Measurements from ENCODE around the gene NXNL2. TPM values are rescaled to one million over a fixed set of nuclear protein-coding genes. Genes with fewer than 3 reads are reported as not detected.

NXNL2 gene
- total RNA-seq, 1 donor from 2014 or later = 0.52 TPM

DNA sequence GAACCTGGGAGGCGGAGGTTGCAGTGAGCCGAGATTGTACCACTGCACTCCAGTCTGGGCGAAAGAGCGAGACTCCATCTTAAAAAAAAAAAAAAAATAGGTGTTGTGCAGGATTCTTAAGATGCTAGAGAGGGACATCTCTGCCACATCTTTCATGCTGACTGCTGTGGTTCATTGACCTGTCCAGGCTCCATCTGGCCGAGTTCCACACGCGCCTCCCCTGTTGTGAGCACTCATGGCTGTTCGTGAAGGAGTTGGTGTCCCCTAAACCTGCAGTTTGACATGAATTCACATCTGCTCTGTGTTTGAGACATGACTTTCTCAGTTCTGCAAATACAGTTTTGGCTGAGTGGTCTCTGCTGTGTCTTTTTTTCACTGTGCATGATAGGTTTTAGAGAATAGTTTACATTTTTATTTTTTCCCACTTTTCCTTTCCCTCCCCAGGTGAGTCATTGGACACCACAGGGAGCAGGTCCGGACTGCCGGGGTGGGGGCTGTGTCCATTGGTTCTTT, 5.3 kb downstream of the NXNL2 start:
- peaks cover 19 to 25% (median 24%) of the 10 kb centered on the region in 3 donors for H3K27me3 ChIP-seq (ENCODE audit: control insufficient read depth in 3 of 3, insufficient read depth in 3 of 3, low read length in 3 of 3)

GRCh38 chr9:88544245-88544644, 9.3 kb downstream of the NXNL2 start:
- H3K9ac ChIP-seq (ENCODE audit: low read depth in 1 of 3, low read length in 3 of 3) = no peak overlapping the region
- H3K27ac ChIP-seq (ENCODE audit: low read depth, low read length) = no peak overlapping the region
- H3K4me1 ChIP-seq (ENCODE audit: control insufficient read depth in 3 of 3, insufficient read depth in 3 of 3, low read length in 3 of 3) = no peaks in the 10 kb centered on the region
- no peak overlapping the region for H3K4me3 ChIP-seq (ENCODE audit: low read length in 3 of 3)
- peaks cover 0 to 2% (median 0%) of the 10 kb centered on the region in 3 donors for H3K9me3 ChIP-seq (ENCODE audit: control insufficient read depth in 3 of 3, low read length in 3 of 3)
- H3K36me3 ChIP-seq (ENCODE audit: control insufficient read depth in 3 of 3, insufficient read depth in 3 of 3, low read length in 3 of 3) = no peaks in the 10 kb centered on the region
- H3K27me3 ChIP-seq (ENCODE audit: control insufficient read depth in 3 of 3, insufficient read depth in 3 of 3, low read length in 3 of 3) = peaks cover 0 to 4% (median 0%) of the 10 kb centered on the region in 3 donors

More for the DNA sequence above, 5.3 kb downstream of the NXNL2 start:
- H3K9me3 ChIP-seq (ENCODE audit: control insufficient read depth in 3 of 3, low read length in 3 of 3) = peaks cover 0 to 2% (median 0%) of the 10 kb centered on the region in 3 donors
- no peak overlapping the region for H3K27ac ChIP-seq (ENCODE audit: low read depth, low read length)
- H3K4me3 ChIP-seq (ENCODE audit: low read length in 3 of 3) = no peak overlapping the region
- peaks cover 1 to 8% (median 3%) of the 10 kb centered on the region in 3 donors for H3K4me1 ChIP-seq (ENCODE audit: control insufficient read depth in 3 of 3, insufficient read depth in 3 of 3, low read length in 3 of 3)
- H3K36me3 ChIP-seq (ENCODE audit: control insufficient read depth in 3 of 3, insufficient read depth in 3 of 3, low read length in 3 of 3) = no peaks in the 10 kb centered on the region
- H3K9ac ChIP-seq (ENCODE audit: low read depth in 1 of 3, low read length in 3 of 3) = no peak overlapping the region

- H3K27me3 ChIP-seq (ENCODE audit: control insufficient read depth in 3 of 3, insufficient read depth in 3 of 3, low read length in 3 of 3) = peaks cover 0 to 3% (median 0%) of the 10 kb centered on the region in 3 donors
- H3K9ac ChIP-seq (ENCODE audit: low read depth in 1 of 3, low read length in 3 of 3) = no peak overlapping the region
- no peaks in the 10 kb centered on the region for H3K4me1 ChIP-seq (ENCODE audit: control insufficient read depth in 3 of 3, insufficient read depth in 3 of 3, low read length in 3 of 3)
- peaks cover 0 to 2% (median 0%) of the 10 kb centered on the region in 3 donors for H3K9me3 ChIP-seq (ENCODE audit: control insufficient read depth in 3 of 3, low read length in 3 of 3)
- no peak overlapping the region for H3K4me3 ChIP-seq (ENCODE audit: low read length in 3 of 3)
- H3K36me3 ChIP-seq (ENCODE audit: control insufficient read depth in 3 of 3, insufficient read depth in 3 of 3, low read length in 3 of 3) = no peaks in the 10 kb centered on the region
- no peak overlapping the region for H3K27ac ChIP-seq (ENCODE audit: low read depth, low read length)
Measured at GRCh38 chr9:88551546-88552137, 16.7 kb downstream of the NXNL2 start.

GRCh38 chr9:88553350-88553749, 18.4 kb downstream of the NXNL2 start:
- Histone ChIP-seq H3K27ac (ENCODE audit: low read depth, low read length) (no peak overlapping the region), H3K9ac (ENCODE audit: low read depth in 1 of 3, low read length in 3 of 3) (no peak overlapping the region), H3K9me3 (ENCODE audit: control insufficient read depth in 3 of 3, low read length in 3 of 3) (peaks cover 0 to 2% (median 0%) of the 10 kb centered on the region in 3 donors), H3K4me3 (ENCODE audit: low read length in 3 of 3) (no peak overlapping the region), H3K4me1 (ENCODE audit: control insufficient read depth in 3 of 3, insufficient read depth in 3 of 3, low read length in 3 of 3) (no peaks in the 10 kb centered on the region), H3K36me3 (ENCODE audit: control insufficient read depth in 3 of 3, insufficient read depth in 3 of 3, low read length in 3 of 3) (no peaks in the 10 kb centered on the region), H3K27me3 (ENCODE audit: control insufficient read depth in 3 of 3, insufficient read depth in 3 of 3, low read length in 3 of 3) (peaks cover 0 to 3% (median 0%) of the 10 kb centered on the region in 3 donors)

- no peak overlapping the region for H3K9ac ChIP-seq (ENCODE audit: low read depth in 1 of 3, low read length in 3 of 3)
Measured at GRCh38 chr9:88555268-88555980, 20.4 kb downstream of the NXNL2 start.

GRCh38 chr9:88559661-88560060, 24.7 kb downstream of the NXNL2 start:
- H3K4me1 ChIP-seq (ENCODE audit: control insufficient read depth in 3 of 3, insufficient read depth in 3 of 3, low read length in 3 of 3) = no peaks in the 10 kb centered on the region
- H3K36me3 ChIP-seq (ENCODE audit: control insufficient read depth in 3 of 3, insufficient read depth in 3 of 3, low read length in 3 of 3) = no peaks in the 10 kb centered on the region
- H3K9ac ChIP-seq (ENCODE audit: low read depth in 1 of 3, low read length in 3 of 3) = no peak overlapping the region
- H3K4me3 ChIP-seq (ENCODE audit: low read length in 3 of 3) = no peak overlapping the region
- H3K9me3 ChIP-seq (ENCODE audit: control insufficient read depth in 3 of 3, low read length in 3 of 3) = no peaks in the 10 kb centered on the region
- peaks cover 0 to 3% (median 0%) of the 10 kb centered on the region in 3 donors for H3K27me3 ChIP-seq (ENCODE audit: control insufficient read depth in 3 of 3, insufficient read depth in 3 of 3, low read length in 3 of 3)
- no peak overlapping the region for H3K27ac ChIP-seq (ENCODE audit: low read depth, low read length)

More at GRCh38 chr9:88555268-88555980, 20.4 kb downstream of the NXNL2 start:
- no peaks in the 10 kb centered on the region for H3K9me3 ChIP-seq (ENCODE audit: control insufficient read depth in 3 of 3, low read length in 3 of 3)
- H3K4me1 ChIP-seq (ENCODE audit: control insufficient read depth in 3 of 3, insufficient read depth in 3 of 3, low read length in 3 of 3) = no peaks in the 10 kb centered on the region
- no peak overlapping the region for H3K4me3 ChIP-seq (ENCODE audit: low read length in 3 of 3)
- H3K27me3 ChIP-seq (ENCODE audit: control insufficient read depth in 3 of 3, insufficient read depth in 3 of 3, low read length in 3 of 3) = peaks cover 0 to 3% (median 0%) of the 10 kb centered on the region in 3 donors
- no peak overlapping the region for H3K27ac ChIP-seq (ENCODE audit: low read depth, low read length)
- H3K36me3 ChIP-seq (ENCODE audit: control insufficient read depth in 3 of 3, insufficient read depth in 3 of 3, low read length in 3 of 3) = no peaks in the 10 kb centered on the region

GRCh38 chr9:88567870-88568269, 32.9 kb downstream of the NXNL2 start:
- Histone ChIP-seq H3K4me3 (ENCODE audit: low read length in 3 of 3) (no peak overlapping the region), H3K4me1 (ENCODE audit: control insufficient read depth in 3 of 3, insufficient read depth in 3 of 3, low read length in 3 of 3) (no peaks in the 10 kb centered on the region), H3K9ac (ENCODE audit: low read depth in 1 of 3, low read length in 3 of 3) (no peak overlapping the region), H3K27me3 (ENCODE audit: control insufficient read depth in 3 of 3, insufficient read depth in 3 of 3, low read length in 3 of 3) (peaks cover 0 to 3% (median 0%) of the 10 kb centered on the region in 3 donors), H3K36me3 (ENCODE audit: control insufficient read depth in 3 of 3, insufficient read depth in 3 of 3, low read length in 3 of 3) (no peaks in the 10 kb centered on the region), H3K27ac (ENCODE audit: low read depth, low read length) (no peak overlapping the region), H3K9me3 (ENCODE audit: control insufficient read depth in 3 of 3, low read length in 3 of 3) (no peaks in the 10 kb centered on the region)

DNA sequence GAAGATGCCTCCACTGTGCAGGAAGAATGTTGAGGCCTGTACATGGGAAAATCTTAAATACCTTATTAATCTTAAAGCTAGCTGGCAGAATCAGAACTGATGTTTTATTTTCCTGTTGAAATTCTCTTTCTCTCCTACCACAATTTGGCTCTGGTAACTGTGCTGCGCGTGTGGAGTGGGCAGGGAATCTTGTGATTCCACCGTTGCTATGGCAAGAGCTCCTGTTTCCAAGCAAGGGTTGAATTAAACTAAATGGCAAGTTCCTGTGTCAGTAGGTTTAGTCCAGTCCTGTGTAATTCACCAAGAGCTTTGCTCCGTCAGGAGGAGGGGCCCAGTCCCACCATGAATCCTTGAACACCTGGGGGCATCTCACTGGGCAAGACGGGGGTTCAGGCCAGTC, 36.4 kb downstream of the NXNL2 start:
- Histone ChIP-seq H3K27me3 (ENCODE audit: control insufficient read depth in 3 of 3, insufficient read depth in 3 of 3, low read length in 3 of 3) (peaks cover 0 to 6% (median 0%) of the 10 kb centered on the region in 3 donors), H3K9ac (ENCODE audit: low read depth in 1 of 3, low read length in 3 of 3) (no peak overlapping the region), H3K4me3 (ENCODE audit: low read length in 3 of 3) (no peak overlapping the region), H3K4me1 (ENCODE audit: control insufficient read depth in 3 of 3, insufficient read depth in 3 of 3, low read length in 3 of 3) (no peaks in the 10 kb centered on the region), H3K27ac (ENCODE audit: low read depth, low read length) (no peak overlapping the region), H3K9me3 (ENCODE audit: control insufficient read depth in 3 of 3, low read length in 3 of 3) (peaks cover 0 to 2% (median 0%) of the 10 kb centered on the region in 3 donors), H3K36me3 (ENCODE audit: control insufficient read depth in 3 of 3, insufficient read depth in 3 of 3, low read length in 3 of 3) (no peaks in the 10 kb centered on the region)

GRCh38 chr9:88572684-88573083, 37.7 kb downstream of the NXNL2 start:
- no peaks in the 10 kb centered on the region for H3K4me1 ChIP-seq (ENCODE audit: control insufficient read depth in 3 of 3, insufficient read depth in 3 of 3, low read length in 3 of 3)
- H3K36me3 ChIP-seq (ENCODE audit: control insufficient read depth in 3 of 3, insufficient read depth in 3 of 3, low read length in 3 of 3) = no peaks in the 10 kb centered on the region
- H3K27me3 ChIP-seq (ENCODE audit: control insufficient read depth in 3 of 3, insufficient read depth in 3 of 3, low read length in 3 of 3) = peaks cover 0 to 6% (median 3%) of the 10 kb centered on the region in 3 donors
- no peak overlapping the region for H3K9ac ChIP-seq (ENCODE audit: low read depth in 1 of 3, low read length in 3 of 3)
- peaks cover 0 to 2% (median 0%) of the 10 kb centered on the region in 3 donors for H3K9me3 ChIP-seq (ENCODE audit: control insufficient read depth in 3 of 3, low read length in 3 of 3)
- H3K4me3 ChIP-seq (ENCODE audit: low read length in 3 of 3) = no peak overlapping the region
- no peak overlapping the region for H3K27ac ChIP-seq (ENCODE audit: low read depth, low read length)

DNA sequence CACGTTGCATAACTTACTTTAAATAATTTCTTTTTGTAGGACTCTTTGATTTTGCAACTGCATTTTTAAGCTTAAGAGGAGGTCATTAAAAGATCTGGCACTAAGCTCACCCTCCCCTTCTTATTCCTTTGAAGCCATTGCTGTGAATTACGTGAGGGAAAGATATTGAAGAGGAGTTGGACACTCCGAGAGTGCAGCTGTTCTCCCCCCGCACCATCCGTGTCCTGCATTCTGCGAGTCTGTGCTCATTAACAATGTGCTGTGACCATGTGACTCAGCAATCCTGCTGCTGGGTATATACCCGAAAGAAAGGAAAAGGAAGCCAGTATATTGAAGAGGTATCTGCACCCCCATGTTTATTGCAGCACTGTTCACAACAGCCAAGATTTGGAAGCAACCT, 40.0 kb downstream of the NXNL2 start:
- Histone ChIP-seq H3K9ac (ENCODE audit: low read depth in 1 of 3, low read length in 3 of 3) (no peak overlapping the region), H3K4me1 (ENCODE audit: control insufficient read depth in 3 of 3, insufficient read depth in 3 of 3, low read length in 3 of 3) (peaks cover 0 to 3% (median 2%) of the 10 kb centered on the region in 3 donors), H3K4me3 (ENCODE audit: low read length in 3 of 3) (no peak overlapping the region), H3K36me3 (ENCODE audit: control insufficient read depth in 3 of 3, insufficient read depth in 3 of 3, low read length in 3 of 3) (no peaks in the 10 kb centered on the region), H3K27ac (ENCODE audit: low read depth, low read length) (no peak overlapping the region), H3K9me3 (ENCODE audit: control insufficient read depth in 3 of 3, low read length in 3 of 3) (peaks cover 0 to 2% (median 0%) of the 10 kb centered on the region in 3 donors), H3K27me3 (ENCODE audit: control insufficient read depth in 3 of 3, insufficient read depth in 3 of 3, low read length in 3 of 3) (peaks cover 0 to 6% (median 3%) of the 10 kb centered on the region in 3 donors)

Data from skeletal muscle tissue (tissue), 4 donors.